Erythroblast (primary cell): Measurements from ENCODE around the gene SEMG2.

Experiments
- GATA1 ChIP-seq: IDR thresholded peaks from 2 replicates; pipeline ENCODE4 v1.6.1; 2011; ENCODE audit warnings: low read depth, mild to moderate bottlenecking, control low read depth, low read length, moderate library complexity
- POLR2A ChIP-seq: IDR thresholded peaks from 2 replicates; pipeline ENCODE4 v1.6.1; 2011; ENCODE audit warnings: mild to moderate bottlenecking, low read length

GRCh38 chr20:45257711-45258110, 36.5 kb downstream of the SEMG2 start:
- no peak for TF ChIP-seq POLR2A
- no peak for TF ChIP-seq GATA1
